ENCODE measurements around the gene SMYD1.
"Not testable (repeated sequence)": the region's sequence is repeated elsewhere in the genome, so short reads cannot be mapped to it uniquely, and the experiment has no call there.

The SMYD1 gene
- 0 to 0.08 (median 0) reads per million in 4 donors for total RNA-seq

- DNase-seq: no peak
Observed at GRCh38 chr2:88067598-88067997, at the start of gene SMYD1. Gene SMYD1, plus strand, starts transcription at chr2:88067825. Its CDS starts 40 bp downstream, at chr2:88067865.

DNA sequence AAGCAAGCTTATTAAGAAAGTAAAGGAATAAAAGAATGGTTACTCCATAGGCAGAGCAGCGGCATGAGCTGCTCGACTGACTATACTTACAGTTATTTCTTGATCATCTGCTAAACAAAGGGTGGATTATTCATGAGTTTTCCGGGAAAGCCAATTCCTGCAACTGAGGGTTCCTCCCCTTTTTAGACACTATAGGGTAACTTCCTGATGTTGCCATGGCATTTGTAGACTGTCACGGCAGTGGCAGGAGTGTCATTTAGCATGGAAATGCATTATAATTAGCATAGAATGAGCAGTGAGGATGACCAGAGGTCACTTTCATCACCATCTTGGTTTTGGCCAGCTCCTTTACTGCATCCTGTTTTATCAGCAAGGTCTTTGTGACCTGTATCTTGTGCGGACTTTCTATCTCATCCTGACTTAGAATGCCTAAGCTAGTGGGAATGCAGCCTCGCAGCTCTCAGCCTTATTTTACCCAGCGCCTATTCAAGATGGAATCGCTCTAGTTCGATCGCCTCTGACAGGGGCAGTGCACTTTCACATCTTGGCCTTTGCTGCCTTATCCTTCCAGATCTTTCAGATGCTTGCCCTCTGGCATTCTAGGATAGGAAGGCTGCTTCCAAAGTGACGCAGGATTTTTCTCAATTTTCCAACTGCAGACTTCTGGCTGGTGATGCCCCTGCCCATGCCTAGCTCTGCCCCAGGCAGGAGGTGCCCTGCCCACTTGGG, 49.4 kb upstream of the SMYD1 start:
- not testable (repeated sequence) for DNase-seq

GRCh38 chr2:88018909-88019308, 48.7 kb upstream of the SMYD1 start:
- no peak for DNase-seq

DNA sequence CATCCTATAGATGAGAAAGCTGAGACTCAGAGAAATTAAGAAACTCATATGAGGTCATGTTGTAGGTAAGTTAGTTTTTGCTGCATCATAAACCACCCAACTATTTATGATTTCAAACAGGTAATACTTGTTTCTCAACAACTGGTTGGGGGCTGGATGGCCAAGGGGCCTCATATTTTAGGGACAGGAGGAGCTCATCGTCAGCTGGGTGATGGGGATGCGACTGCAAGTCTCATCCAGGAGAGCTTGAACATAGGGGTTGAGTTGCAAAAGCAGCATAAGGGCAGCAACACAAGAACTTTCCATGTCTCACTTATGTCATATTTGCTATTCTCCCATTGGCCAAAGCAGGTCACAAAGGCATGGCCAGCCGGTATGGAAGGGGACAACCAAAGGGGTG, 47.6 kb upstream of the SMYD1 start:
- DNase-seq: no peak

DNA sequence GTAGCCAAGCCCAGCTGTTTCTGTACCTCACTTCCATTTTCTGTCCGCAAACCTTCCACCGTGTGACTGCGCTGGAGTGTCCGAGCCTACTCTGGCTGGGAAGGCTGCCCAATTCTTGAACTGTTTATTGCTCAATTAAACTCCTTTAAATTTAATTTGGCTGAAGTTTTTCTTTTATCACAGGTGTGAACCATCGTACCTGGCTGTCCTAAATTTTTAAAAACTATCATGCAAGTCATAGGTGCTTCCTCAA, 45.0 kb upstream of the SMYD1 start:
- DNase-seq: no peak

GRCh38 chr2:88024509-88024908, 43.1 kb upstream of the SMYD1 start:
- DNase-seq: no peak

DNA sequence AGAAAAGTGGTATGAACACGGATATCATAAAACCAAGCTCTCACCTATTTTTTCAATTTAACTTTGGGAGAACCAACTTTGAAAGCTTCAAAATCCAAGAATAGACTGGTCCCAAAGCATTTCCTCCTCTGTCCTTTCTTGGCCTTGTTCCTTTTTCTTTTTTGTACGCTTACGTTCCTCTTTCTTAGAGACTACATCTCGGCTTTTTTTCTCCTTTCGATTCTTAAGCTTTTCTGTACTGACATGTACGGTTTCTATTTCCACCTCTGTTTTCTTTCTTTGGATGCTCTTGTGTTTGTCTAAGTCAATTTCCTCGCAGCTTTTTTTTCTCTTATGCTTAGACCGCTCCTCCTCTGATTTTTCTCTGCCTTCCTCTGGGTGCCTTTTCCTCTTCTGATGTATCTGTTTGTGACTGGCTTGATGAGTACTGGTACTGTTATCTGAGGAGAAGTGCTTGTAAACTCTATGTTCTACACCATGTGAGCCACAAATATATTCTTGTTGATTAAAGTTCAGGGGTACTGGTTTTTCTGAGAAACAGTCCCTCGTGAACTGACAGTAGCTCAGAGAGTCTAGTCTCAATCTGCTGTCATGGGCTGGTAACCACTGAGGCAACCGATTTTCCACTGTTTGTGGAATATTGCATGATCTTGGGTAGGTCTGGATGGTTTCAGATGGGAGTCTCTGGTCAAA, 39.8 kb upstream of the SMYD1 start:
- peak in 1 of 5 donors; percentile 11 for DNase-seq

GRCh38 chr2:88028931-88029330, 38.7 kb upstream of the SMYD1 start:
- no peak for DNase-seq

GRCh38 chr2:88032070-88032702, 35.4 kb upstream of the SMYD1 start:
- DNase-seq: no peak

DNA sequence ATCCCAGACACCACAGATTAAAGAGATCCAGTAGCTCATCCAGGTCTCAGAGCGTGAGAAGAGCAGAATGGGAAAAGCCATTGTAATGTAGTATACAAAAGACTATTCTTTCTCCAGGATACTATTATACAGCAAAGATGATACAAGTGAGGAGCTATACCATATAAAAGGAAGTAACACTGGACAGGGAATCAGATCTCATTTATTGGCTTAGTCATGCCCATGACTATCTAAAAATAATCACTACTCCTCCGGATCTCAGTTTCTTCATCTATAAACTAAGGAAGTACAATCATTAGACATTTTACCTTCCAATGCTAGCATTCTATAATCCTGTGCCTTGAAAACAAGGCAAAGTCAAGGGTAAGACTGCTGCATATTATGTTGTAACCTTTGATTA, 31.4 kb upstream of the SMYD1 start:
- DNase-seq: no peak

DNA sequence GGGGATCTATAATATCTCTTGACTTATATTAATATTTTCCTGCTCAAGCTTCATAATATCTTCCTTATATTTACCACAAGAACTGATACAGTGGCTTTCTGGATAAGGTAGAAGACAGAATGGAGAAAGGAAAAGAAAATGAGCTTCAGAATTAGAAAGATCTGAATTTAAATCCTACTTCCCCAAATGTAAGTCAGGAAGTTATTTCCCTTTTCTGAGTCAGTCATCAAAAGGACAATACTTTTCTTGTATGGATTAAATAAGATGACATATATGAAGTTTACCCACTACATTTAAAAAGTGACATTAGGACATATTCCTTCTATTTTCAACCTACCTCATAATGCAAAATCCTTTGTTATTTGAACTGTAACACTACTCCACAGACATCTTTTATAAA, 31.0 kb upstream of the SMYD1 start:
- no peak for DNase-seq

- DNase-seq: no peak
Observed at GRCh38 chr2:88038263-88039105, 29.1 kb upstream of the SMYD1 start.

- no peak for DNase-seq
Observed at GRCh38 chr2:88042476-88042875, 25.1 kb upstream of the SMYD1 start.

DNA sequence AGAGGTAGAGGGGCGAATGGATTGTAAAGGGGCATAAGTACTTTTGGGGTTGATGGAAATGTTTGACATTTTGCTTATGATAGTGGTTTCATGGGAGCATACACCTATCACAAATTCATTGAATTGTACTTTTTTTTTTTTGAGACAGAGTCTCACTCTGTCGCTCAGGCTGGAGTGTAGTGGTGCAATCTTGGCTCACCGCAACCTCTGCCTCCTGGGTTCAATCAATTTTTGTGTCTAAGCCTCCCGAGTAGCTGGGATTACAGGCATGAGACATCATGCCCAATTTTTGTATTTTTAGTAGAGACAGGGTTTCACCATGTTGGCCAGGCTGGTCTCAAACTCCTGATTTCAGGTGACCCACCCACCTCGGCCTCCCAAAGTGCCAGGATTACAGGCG, 22.1 kb upstream of the SMYD1 start:
- DNase-seq: not testable (repeated sequence)

GRCh38 chr2:88048541-88048940, 19.1 kb upstream of the SMYD1 start:
- DNase-seq: no peak

DNA sequence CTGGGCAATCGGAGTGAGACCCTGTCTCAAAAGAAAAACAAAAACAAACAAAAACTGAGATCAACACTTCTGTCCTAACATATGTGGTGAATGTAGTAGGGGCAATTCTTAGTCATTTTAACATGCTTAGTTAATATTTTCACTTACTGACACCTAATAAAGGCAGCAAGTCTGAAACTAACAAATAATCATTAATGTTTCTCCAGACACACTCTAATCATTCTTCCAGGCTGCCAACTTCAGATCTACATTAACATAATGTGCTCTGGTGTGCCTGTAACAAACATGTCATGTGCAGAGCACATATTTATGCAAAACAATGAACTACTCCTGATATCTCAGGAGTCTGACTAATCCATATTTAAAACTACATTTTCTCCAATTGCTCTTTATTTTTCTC, 18.0 kb upstream of the SMYD1 start:
- DNase-seq: no peak

DNA sequence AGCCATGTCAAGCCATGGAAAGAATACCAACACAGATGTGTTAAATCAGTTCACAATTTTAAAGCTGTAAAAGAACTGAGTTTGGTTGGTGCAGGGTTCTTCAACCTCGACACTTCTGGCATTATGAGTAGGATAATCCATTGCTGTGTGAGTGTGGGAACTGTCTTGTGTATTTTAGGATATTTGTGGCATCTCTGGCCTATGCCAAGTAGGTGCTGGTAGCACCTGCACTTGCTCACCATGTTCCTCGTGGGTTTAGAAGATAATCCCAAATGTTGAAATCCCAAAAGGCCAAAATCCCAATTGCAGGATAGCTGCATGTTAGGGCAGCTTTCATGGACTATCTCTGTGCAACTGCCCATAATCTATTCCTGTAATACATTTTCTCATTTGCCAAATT, 15.8 kb upstream of the SMYD1 start:
- no peak for DNase-seq

DNA sequence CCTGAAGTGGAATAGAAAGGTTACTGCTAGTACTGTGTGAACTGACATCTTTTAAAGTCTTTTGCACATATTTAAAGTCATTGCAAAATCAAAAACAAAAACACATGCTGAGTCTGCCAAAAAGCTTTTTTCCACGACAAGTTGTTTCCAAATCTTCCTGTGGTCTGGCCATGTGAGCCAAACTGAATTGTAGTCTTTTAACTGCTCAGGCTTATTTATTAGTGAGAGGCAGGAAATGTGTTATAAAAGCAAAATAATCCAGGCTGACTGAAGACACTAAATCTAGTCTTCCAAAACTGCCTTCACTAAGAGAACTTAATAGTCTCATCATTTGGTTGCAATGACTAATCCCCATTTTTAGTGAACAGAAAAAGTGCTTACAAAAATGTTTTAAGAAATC, 14.3 kb upstream of the SMYD1 start:
- no peak for DNase-seq

DNA sequence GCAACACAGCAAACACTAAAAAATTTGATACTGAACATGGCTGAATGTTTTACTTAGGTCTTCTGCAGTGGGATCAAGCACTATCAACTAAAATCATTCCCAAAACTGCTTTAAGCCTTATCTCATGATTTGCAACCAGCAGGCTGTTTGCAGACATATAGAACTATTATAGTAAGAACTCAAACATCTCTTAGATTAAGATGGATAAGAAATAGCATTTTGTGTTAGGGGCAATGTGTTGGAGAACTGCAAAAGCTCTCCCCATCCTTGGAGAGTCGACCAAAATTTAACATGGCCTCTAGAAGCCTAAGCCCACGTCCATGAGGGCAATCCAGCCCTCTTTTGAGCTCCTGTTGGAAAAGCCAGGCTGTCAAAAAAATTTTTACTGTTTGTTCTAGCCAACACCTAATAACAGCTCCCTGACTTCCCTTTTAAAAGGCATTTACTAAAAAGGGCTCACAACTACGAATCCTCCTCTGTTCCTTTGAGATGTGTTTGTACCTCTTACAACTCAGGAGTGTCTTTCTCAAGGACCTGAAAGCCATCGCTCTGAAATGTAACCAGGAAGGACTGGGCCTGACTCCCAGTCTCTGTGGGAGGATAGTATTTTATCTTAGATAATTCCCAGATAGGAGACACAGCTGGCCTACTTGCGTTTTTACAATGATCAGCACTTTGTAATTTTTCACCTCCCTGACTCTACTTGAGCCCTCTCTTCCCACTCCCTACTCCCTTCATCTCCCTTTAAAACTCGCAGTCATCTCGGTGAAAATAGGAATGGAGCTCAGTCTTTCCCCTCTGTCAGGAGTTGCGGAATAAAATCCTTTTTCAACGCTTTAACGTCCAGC, 13.5 kb upstream of the SMYD1 start:
- no peak for DNase-seq

GRCh38 chr2:88054782-88055370, 12.7 kb upstream of the SMYD1 start:
- DNase-seq: no peak

DNA sequence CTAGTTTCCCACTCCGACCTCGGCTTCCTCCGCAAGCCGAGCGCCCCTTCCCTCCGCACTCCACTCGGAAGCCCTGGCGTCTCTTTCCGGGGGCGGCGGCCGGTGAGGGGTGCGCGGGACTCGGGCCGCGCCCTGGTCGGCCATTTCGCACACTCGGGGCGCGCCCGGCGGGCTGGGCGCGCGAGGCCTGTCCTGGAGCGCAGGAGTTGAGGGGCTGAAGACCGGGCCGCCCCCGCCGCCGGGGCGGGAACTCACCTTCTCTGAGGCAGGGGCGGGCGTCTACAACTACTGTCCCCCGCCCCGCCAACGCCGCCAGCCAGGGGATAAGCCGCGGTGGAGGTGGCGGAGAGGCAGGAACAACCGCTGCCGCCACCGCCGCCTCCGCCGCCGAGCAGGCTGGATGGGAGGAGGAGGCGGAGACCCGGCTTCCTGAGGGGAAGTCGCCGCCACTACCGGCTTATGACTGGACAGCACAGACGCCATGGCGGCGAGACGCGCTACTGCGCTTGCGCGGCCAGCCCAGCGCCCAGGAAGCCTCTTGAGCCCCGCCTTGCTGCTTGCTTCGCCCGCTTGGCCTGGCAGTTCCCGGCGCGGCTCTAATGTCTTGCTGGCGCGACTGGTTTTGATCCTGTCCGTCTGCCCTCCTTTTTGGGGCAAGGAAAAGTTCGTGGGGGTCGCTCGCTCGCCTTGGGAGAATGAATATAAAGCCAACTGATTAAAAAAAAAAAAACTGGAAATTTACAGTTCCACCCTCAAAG, 12.1 kb upstream of the SMYD1 start, which contains the start of gene KRCC1:
Gene KRCC1, minus strand, starts transcription at position 413 of the 758 bp plus-strand sequence. CDS start 27,220 bp downstream, outside the sequence.
- DNase-seq: peak; percentile 90 to 98 (median 93)
